HG03196 (cell line): ENCODE measurements around the gene MOB1A.
"Not testable (repeated sequence)": the region's sequence is repeated elsewhere in the genome, so short reads cannot be mapped to it uniquely, and the experiment has no call there.

Experiments used
- ATAC-seq: cut with Tn5 transposase; IDR thresholded peaks from one replicate; pipeline ENCODE4 v1.9.1; 2021; ENCODE audit not compliant: unreplicated experiment

Gene MOB1A

DNA sequence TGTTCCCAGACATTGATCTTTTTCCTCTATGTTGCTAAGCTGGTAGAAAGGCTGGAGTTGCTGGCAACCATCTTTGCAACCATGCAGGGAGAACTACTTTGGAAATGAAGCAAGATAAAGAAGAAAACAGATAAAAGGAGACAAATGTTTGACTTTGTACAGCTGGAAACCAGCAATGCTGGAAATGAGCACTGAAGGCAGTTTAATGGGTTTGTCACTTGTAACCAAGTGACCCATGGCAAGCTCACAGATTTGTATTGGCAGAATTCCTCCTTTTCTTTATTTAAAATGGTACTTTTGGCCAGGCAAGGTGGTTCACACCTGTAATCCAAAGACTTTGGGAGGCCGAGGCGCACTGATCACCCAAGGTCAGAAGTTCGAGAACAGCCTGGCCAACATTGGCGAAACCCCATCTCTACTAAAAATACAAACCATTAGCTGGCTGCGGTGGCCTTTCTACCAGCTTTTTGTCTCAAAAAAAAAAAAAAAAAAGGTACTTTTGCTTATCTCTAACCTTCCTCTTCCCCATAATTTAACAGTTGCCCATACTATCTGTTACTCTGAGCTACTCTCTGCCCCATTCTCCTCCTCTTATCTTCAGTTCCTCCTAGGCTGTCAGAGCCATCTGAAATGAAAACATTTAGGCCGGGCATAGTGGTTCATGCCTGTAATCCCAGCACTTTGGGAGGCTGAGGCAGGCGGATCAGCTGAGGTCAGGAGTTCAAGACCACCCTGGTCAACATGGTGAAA, 28.9 kb downstream of the MOB1A start:
- no peak for ATAC-seq

DNA sequence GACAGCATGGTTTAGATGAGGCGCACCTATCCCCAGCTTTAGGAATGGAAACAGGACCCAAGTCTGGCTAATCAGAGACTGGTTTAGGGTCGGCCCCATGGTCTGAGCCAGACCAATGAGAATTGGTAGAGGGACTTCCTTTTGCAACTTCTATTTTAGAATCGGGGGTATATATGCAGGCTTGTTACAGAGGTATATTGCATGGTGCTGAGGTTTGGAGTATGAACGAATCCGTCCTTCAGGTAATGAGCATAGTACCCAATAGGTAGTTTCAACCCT, 29.5 kb downstream of the MOB1A start:
- ATAC-seq: no peak

GRCh38 chr2:74148457-74149246, 30.0 kb downstream of the MOB1A start:
- no peak for ATAC-seq

DNA sequence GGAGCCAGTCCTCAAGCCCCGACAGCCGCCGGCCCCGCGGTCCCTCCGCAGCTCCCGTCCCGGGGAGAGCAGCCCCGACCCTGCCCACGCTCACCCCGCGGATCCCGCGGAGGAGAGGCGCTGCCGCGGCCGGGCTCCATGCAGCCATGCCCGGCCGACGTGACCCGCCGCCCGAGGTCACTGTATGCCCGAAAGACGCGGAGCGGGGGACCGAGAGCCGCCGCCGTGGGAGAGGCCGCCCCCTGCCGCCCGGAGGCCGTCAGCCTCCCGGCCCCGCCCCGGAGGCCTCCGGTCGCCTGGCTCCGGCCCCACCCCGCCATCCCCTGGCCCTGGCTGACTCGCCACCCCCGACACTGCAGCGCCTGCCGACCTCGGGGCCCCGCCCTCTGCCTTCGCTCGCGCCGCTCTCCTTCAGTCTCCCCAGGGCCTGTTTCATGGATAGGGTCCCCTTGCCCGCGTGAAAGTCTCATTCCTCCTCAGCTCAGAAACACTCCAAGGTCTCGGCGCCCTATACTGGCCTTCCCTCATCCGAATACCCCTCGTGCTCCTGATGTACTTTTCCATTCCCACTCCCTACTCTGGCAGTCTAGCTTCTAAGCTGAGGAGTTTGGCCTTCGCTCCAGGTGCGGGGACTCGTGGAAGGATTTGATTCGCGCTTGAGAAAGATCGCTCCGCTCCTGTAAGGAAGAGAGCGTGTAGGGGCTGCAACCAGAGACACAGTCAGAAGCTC, 30.8 kb downstream of the MOB1A start, which contains the start of gene BOLA3:
BOLA3 (minus strand) TSS at position 186 of the 730 bp plus-strand sequence; CDS start at position 148, 38 bp downstream.
- peak; percentile 92 for ATAC-seq

GRCh38 chr2:74146929-74147726, 31.6 kb downstream of the MOB1A start:
- peak; percentile 20 for ATAC-seq

- ATAC-seq: no peak
Measured at GRCh38 chr2:74142340-74142739, 36.3 kb downstream of the MOB1A start.

GRCh38 chr2:74138600-74139323, 39.9 kb downstream of the MOB1A start:
- no peak for ATAC-seq

GRCh38 chr2:74137651-74138599, 40.8 kb downstream of the MOB1A start:
- ATAC-seq: no peak

GRCh38 chr2:74131901-74132300, 46.8 kb downstream of the MOB1A start:
- ATAC-seq: no peak

DNA sequence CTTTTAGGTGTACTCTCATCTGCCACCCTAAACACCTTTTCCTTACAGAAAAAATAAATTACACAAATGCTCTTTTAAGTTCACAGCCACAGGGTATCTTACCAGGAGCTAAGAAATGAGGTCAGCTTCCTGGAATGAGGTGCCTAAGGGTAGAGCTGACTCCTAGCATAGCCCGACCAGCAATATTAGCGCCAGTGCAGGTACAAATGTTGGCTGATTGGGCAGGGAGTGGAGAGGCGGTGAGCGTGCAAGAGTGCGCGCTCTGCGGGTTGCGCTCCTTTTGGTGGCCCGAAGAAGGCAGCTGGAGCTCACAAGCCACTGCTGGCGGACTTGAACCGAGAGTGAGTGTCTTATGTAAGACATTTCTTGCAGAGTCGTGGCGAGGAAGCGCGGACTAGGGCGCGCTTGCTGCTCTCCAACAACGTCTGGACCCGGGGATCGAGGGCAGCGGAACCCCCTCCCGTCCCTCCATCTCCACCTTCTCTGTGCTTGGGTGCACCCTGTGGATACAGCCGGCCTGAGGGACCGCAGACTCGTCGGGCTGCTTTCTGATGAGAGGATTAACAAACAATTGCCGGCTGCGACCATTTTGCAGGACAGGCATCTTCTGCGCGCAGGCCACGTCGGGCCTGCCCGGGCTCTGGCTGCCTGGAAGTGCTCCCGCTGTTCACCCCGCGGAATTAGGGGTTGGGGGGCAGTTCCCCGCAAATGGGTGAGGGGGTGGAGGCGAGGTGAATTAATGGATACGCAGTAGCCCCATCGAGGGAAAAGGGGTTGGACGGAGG, 48.3 kb downstream of the MOB1A start:
- no peak for ATAC-seq

DNA sequence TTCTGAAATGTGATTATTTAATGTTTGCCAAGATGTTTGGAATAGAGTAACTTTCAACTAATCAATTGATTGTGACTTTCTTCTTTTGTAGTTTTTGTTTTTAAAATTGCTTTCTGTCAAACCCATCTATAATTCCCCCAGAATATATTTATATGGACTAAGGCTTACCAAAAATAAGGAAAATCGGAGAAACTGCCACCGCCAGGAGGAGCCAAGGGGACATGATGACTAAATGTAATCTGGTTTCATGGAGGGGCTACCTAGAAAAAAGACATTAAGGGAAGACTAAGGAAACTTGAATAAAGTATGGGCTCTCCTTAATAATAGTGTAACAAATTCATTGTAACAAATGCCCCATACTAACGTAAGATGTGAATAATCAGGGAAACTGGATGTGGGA, 50.5 kb downstream of the MOB1A start:
- no peak for ATAC-seq

DNA sequence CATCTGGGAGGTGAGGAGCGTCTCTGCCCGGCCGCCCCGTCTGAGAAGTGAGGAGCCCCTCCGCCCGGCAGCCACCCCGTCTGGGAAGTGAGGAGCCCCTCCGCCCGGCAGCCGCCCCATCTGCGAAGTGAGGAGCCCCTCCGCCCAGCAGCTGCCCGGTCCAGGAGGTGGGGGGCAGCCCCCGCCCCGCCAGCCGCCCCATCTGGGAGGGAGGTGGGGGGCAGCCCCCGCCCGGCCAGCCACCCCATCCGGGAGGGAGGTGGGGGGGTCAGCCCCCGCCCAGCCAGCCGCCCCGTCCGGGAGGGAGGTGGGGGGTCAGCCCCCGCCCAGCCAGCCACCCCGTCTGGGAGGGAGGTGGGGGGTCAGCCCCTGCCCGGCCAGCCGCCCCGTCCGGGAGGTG, 54.7 kb downstream of the MOB1A start:
- not testable (repeated sequence) for ATAC-seq

DNA sequence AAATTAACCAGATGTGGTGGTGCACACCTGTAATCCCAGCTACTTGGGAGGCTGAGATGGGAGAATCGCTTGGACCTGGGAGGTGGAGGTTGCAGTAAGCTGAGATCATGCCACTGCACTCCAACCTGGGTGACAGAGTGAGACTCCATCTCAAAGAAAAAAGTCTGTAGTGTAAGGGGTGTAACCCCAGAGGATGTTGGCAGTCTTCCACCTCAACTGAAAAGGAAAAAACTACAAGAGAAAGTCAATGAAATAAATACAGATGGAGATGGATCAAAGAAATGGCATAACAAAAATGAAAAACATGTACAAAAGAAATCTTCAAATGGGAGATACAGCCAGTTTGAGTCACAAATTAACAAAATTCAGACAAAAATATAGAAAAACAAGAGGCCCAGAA, 56.8 kb downstream of the MOB1A start:
- not testable (repeated sequence) for ATAC-seq

DNA sequence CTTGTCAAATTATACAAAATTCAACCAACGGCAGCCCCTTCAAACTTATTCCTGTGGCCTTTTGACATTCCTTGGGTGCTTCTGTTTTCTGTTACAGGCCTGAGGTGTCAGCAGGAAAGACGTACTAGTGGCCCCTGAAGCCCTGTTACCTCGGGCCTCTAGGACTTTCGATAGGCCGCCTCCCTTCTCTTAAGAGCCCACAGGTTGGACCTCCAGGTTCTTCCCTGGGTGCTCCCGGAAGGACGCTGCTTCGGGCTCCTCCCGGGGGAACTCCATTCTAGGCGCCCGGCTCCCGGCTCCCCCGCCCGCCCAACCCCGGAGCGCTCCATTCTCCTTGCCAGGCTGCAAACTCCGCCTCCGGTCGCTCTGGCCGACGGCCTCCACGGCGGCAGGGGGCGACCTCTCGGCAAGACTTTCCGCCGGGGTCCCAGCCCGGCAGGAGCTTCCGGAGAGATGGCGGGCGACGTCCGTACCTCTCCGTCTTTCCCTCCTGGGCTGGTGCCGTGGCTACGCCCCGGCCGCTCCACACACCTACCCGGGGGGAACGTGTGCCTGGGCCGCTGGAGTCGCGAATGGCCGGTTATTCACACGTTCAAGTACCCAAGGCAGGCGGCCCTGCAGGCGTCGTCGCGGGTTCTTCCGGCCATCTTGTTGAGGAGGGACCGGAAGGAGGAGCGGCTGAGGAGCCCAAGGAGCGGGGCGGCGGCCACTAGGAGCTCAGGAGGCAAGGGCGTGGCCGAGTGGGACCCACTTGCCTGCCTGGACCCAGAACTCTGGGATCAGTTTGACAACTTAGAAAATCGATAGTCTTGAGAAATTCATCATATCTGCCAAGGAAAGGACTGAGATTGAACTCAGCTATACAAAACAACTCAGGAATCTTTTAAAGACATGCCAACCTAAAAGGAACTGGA, 58.5 kb downstream of the MOB1A start:
- ATAC-seq: peak; percentile 97

DNA sequence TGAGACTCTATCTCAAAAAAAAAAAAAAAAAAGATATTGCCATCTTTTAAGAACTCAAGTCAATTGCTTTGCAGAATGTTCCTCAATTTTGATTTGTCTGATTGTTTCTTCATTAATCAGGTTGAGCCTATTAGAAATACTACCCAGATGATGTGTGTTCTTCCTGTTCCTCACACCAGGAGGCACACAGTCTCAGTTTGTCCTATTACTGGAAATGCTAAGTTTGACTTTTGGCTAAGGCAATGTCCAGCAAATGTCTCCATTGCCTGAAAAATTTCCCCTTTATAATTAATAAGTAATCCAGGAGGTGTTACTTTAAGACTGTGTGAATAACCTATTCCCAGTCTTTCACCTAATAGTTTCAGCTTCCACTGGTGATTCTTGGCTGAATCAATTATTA, 59.3 kb downstream of the MOB1A start:
- no peak for ATAC-seq

DNA sequence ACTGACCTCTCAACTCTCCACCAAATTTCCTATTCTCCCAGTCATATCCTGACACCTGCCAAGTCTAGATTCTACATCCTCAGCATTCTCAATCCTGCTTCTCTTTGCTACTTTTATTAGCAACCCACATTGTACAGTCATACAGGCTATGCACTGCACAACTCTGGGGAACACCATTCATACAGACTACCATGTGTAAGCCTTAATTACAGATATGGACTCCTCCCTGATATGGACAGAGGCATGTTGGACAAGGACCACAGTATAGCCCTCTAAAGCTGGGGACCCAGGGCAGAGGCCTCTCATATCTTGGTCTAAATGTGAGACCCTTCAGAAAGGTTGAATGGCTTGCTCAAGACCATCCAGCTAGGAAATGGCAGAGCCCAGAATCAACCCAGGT, 67.3 kb downstream of the MOB1A start:
- no peak for ATAC-seq

DNA sequence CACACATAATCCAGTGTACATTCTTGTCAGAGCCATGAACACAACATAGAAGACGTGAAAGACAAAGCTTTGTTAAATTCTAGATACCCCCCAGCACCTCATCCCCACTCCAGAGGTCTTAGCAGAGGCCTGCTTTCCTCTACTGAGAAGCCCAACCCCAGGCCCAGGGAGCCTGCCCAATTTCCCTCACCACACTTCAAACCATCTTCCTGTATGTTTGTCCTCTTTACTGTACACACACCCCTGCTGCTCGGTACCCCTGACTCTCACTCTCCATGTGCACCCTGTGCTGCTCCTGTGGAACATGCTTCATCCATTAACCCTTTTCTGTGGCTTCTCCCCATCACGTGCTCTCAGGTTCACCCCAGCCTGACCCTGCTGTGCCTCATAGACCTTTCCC, 68.1 kb downstream of the MOB1A start:
- ATAC-seq: no peak
